NCI-H345 treated with DMSO at 0.1 percent for 48 hours (cell line): ENCODE measurements around the gene TNFRSF18.

Source experiments
- DNase-seq: peaks from one replicate; lab custom pipeline; 2025; ENCODE audit not compliant: unreplicated experiment; lab: John Stamatoyannopoulos, UW

Gene TNFRSF18

DNA sequence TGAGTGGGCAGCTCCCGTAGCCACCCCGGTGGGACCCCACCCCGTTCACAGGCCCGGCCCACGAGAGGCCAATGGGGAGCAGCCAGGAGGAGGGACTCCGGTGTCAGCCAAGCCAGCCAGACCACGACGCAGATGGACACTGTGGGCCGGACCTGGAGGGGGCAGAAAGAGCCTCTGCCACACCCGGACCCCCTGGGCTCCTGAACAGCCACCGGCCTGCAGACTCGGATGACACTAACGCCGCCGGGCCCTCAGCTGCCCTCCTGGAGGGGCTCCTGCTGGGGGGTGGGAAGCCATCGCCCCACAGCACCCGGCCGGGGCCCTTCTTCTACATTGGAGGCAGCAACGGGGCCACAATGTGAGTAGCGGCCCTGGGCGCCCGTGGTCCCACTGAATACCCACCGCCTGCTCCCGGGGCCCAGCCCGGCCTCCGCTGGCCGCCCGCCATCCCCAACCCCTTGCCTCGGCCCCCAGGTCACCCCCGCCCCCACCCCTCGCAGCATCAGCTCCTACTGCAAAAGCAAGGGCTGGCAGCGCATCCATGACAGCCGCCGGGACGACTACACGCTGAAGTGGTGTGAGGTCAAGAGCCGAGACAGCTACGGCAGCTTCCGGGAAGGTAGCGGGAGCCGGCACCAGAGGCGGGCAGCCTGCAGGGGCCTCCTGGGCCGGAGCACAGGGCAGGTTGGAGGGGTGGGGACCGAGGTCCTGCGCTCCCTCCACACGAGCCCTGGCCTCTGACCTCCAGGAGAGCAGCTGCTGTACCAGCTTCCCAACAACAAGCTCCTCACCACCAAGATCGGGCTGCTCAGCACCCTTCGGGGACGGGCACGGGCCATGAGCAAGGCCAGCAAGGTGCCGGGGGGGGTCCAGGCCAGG is 26.2 kb downstream of the TNFRSF18 start:
- DNase-seq = no peak

DNA sequence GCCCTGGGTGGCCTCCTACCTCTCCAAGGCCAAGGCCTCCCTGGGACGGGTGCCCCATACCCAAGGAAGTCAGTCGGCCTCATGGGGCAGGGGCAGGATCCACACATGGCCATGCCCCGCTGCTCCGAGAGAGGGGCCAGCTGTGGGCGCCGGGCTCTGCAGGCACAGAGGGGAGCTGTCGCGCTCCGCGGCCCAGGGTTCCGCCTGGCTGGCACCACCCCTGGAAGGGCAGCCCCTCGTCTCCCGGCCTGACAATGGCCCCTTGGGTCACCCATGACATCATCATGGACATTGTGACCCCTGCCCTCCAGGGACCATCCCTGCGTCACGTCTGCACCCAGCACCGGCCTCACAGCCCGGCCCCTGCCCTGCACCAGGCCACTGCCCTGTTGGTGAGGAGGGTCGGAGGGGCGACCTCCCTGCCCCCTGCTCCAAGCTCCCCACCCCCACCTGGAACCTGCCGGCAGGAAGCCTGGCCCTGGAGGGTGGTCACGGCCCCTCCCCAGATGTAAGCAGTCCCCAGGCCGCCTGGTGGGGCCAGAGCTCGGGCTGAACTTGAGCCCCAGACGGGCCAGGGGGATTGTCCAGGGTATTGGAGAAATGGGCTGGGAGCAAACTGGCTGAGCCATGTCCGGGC is 26.9 kb downstream of the TNFRSF18 start:
- no peak for DNase-seq

DNA sequence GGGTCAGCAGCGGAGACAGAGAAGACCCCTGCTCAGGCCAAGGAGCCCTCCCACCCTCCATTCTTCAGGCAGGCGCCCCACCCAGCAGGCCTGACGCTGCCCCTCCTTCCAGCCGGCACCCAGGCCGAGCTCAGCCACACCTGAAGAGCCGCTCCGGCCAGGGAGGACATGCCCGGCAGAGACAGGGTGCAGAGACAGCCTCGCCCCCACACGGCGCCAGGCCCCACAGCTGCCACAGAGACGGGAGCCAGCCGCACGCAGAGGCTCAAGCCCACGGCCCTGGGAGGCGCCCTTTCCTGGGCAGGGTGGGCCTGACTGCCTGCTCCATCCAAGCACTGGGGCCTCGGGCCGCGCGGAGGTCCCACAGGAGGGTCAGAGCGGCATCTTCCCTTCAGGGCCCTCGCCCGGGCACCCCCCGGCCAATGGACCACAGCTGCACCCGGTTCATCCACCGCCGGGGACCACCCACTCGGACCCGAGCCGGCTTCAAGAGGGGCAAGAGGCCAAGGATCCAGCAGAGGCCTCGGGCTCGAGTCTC is 27.5 kb downstream of the TNFRSF18 start:
- no peak for DNase-seq

DNA sequence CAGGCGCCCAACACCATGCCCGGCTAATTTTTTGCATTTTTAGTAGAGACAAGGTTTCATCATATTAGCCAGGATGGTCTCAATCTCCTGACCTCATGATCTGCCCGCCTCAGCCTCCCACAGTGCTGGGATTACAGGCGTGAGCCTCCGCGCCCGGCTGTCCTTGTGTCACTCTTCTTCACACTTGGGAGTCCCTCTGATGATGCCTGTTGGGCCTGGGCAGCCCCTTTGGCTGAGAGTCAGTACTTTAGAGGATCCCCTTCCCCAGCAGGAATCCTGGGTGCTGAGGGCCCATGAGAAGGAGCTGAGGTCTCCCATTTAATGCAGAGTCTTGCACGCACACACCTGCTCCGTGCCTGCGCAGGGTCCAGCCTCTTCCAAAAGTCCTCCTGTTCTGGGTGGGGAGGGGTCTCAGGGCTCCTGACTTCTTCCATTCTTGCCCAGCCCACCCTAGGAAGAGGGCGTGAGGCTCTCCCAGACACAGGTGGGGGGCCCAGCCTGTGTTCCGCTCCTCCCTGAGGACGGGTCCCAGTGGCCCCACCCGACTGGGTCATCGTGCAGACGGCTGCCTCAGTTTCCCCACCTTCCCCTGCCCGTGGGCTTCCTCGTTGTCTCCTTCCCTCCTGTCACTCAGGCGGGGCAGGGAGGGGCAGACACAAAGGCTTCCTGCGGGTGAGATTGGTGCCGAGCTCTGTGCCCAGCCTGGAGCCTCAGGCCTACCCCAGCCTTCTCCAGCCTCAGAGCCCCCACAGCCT is 28.8 kb downstream of the TNFRSF18 start:
- DNase-seq = no peak

DNA sequence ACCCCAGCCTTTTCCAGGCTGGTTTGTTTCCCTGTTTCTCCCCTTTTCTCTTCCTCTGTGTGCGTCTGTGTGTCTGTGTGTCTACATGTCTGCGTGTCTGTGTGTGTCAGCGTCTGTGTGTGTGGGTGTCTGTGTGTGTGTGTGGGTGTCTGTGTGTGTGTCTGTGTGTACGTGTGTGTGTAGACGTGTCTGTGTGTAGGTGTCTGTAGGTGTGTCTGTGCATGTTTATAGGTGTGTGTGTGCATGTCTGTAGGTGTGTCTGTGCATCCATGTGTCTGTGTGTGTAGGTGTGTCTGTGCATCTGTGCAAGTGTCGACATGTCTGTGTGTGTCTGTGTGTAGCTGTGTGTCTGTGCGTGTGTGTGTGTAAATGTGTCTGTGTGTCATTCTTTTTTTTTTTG is 29.5 kb downstream of the TNFRSF18 start:
- no peak for DNase-seq

DNA sequence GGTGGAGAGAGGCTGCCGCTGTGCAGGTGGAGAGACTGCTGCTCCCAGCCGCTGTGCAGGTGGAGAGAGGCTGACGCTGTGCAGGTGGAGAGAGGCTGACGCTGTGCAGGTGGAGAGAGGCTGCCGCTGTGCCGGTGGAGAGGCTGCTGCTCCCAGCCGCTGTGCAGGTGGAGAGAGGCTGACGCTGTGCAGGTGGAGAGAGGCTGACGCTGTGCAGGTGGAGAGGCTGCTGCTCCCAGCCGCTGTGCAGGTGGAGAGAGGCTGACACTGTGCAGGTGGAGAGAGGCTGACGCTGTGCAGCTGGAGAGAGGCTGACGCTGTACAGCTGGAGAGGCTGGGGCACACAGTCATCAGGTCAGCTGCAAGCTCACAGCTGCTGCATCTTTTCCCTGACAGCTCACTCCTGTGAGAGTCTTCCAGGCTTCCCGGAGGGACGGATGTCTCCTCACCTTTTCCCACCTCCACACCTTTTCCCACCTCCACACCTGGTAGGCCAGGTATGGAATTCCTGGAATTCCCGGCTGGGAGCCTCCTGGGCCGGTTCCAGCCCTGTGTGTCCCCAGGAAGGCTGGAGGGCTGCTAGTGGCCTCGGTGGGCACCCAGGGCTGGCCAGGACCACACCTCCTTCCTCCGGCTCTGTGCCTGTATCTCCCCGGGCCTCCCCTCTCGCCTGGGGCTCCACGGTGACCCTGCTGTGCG is 30.2 kb downstream of the TNFRSF18 start:
- peak; percentile 42 for DNase-seq

DNA sequence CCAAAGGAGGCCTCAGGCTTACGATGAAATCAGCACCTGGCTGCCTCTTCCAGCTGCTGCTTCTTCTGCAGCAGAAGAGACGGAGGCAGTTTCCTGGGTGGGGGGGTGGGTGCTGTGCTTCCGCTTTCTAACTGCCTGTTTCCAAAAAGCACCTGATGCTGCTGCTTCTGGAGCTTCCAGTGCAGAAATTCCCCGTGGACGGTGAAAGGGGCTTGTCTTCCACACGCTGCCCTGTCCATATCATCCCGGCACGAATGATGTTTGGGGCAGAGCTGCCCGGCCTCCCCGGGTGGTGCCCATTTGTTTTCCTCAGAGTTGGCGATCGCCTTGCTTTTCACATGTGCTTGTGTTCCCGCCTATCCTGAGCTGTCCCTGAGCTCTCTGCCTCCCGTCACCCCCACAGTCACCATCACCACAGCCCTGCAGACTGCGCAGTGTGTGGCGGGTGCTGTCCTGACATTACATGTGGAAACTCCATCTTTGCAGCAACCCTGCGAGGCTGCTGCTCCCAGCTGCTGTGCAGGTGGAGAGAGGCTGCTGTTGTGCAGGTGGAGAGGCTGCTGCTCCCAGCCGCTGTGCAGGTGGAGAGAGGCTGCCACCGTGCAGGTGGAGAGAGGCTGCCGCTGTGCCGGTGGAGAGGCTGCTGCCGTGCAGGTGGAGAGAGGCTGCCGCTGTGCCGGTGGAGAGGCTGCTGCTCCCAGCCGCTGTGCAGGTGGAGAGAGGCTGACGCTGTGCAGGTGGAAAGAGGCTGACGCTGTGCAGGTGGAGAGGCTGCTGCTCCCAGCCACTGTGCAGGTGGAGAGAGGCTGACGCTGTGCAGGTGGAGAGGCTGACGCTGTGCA is 30.9 kb downstream of the TNFRSF18 start:
- DNase-seq = peak; percentile 34

DNA sequence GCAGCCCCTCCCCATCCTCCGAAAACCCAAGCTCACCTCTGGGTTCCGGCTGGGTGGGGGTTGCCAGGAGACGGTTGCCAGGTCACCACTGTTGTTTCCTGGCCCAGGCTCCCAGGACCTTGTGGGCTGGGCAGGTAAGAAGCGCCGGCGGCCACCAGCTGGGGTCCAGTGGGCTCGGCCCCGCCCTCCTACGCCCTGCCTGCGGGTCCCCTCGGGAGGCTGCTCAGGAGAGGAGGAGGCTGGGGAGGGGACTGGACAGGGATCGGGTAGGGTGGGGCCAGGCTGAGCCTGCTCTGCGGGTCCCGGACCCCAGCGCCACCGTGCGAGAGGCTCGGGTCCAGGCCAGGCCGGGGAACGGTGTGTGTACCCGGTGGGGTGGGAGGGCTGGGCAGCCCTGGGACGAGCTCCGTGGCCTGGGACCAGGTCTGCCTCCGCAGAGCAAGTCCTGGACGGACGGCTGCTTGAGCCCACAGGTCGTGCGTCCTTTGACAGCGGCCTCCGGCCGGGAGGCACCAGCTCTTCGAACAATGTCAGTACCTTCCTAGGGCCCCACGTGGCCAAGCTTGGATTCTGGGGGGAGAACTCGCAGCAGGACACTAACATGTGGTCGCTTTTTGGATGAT is 32.5 kb downstream of the TNFRSF18 start, which contains the start of gene TTLL10:
Gene TTLL10, plus strand, starts transcription at position 88 of the 623 bp plus-strand sequence. CDS start 5,336 bp downstream, outside the sequence.
- DNase-seq = no peak

DNA sequence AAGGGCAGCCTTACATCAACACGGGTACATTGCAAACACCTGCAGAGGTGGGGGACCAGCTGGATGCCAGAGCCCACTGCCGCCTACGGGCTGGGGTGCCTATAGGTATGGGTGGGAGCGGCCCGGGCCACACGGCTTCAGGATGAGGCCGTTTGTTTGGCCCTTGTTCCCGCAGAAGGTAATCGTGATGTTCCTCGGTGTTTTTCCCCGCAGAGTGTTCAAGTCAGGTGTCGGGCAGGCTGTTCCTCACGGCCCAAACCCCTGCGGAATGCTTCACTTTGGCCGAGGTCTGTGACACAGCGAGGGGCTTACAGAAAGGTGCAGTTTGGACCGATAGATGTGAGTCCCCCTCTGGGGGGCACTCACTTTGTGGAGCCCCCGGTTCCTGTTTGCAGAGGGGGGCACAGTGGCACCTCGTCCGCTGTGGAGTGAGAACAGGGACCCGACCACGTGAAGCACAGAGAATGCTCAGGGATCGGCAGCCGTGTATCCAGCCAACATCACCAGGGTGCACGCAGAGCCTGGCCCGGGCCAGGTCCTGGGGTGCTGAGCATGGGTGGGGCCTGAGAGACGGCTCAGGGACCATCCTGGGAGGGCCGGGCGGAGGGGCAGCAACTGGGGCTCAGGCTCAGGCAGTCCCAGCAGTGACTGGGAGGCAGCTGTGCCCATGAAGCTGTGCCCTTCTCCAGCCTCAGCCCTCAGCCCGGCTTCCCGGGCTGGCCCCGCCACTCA is 33.2 kb downstream of the TNFRSF18 start:
- DNase-seq = no peak

DNA sequence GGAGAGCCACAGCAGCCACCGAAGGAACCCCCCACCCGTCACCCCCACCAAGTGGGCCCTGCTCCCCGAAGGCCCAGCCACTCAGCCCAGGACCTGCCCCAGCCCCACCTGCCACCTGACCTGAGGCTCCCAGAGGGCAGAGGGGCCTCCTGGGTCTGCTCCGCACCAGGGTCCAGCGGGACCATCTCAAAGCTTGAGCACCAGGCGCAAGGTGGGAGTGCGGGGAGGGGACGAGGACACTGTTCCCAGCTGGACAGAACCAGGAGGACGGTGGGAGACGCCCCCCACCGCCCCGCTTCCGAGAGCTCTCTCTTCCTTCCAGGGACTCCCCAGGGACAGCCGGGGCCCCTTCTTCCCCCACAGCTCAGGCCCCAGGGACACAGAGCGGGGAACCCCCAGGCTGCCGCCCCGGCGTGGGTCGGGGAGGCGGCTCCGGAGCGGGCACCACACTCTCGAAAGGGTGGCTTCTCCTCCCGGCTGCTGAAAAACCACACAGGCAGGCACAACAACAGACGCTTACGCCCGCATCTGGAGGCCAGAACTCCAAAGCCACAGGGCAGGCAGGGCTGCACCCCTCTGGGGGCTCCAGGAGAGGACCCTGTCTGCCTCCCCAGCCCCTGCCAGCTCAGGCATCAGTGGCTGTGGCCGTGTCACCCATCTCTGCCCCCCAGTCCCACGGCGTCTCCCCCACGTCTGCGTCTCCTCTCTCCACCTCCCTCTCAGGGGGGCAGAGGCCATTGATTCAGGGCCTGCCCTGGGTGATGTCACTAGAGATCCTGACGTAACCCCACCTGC is 34.6 kb downstream of the TNFRSF18 start:
- no peak for DNase-seq

DNA sequence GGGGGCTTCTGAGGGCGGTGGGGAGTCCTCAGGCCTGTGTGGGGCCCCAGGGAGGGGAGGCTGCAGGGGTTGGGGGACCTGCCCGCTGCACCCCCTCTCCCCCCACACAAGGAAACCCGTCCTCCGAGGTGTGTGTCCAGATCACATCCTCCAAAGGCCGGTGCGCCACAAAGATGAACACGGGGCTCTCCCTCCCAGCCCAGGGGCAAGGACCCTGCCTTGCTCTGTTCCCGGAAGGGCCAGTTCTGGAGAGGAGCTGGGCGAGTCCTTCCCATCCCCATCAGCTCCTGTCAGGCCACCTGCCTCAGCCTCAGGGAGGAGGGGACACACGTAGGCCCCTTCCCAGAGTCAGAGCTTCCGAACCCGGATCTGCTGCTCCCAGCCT is 35.2 kb downstream of the TNFRSF18 start:
- no peak for DNase-seq

DNA sequence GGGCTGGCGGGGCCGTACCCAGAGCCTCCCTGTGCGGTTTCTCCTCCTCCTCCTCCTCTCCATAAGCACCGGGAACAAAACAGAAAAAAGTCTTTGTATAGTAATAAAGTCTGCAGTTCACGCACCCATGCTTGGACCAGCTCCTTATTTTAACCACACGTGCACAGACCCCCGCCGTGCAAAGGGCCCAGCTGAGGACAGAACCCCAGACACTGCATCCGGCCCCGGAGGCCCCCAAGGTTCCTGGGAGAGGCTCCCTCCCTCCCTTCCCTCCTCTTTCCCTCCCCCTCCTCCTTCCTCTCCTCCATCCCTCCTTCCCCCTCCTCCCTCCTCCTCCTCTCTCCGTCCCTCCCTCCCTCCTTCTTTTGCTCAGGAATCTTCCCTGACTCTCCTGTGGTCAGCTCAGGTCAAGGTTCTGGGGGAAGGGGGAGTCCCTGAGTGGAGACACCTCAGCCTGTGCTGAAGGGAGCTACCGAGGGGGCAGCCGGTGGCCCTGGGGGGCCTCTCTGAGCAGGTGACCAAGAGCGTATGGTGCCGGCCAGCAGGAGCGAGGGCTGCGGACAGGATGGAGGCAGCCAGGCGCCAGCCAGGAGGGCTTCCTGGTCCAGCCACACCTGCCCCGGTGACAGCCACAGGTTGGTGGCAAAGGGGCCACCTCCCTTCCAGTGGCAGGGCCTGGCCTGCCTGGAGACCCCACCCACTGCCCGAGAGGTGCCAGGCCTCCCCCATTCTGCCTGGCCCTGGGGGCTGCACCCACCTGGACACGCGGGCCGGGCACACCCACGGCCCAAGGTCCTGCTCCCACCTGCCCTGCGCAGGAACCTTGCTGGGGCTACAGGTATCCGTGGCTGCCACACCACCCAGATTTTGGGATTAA is 35.9 kb downstream of the TNFRSF18 start:
- DNase-seq = no peak

DNA sequence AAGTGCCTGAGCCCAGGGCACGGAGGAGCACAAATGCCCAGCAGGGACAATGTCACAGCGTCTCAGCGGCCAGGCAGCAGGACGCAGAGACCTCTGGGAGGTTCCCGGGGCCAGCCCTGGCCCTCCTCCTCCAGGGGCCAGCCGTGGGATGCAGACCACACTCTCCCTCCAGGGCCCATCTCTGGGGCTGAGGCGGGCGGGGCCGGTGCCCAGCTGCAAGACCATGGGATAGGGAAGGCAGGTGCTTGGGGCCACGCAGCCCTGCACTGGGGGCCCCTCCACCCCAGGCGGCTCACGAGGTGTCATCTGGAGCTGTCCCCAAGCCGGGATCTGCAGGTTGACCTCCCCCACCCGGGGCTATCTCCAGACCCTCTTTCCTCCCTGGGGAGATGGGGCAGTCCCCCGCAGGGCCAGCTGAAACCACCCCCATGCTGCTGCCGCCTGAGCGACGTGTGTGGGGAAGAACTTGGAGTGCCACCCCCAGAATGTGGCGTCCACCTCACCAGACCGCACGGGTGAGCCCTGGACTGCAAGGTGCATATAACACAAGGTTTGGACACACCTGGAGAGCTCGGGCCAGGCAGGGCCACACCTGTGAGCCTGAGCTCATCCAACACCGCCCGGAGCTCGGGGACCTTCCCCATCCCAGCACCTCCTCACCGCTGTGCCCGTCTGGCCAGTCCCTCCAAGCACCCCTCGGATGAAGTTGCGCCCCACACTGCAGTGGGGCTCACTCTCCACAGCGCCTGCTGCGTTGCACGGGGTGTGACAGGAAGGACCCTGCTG is 36.8 kb downstream of the TNFRSF18 start:
- no peak for DNase-seq

DNA sequence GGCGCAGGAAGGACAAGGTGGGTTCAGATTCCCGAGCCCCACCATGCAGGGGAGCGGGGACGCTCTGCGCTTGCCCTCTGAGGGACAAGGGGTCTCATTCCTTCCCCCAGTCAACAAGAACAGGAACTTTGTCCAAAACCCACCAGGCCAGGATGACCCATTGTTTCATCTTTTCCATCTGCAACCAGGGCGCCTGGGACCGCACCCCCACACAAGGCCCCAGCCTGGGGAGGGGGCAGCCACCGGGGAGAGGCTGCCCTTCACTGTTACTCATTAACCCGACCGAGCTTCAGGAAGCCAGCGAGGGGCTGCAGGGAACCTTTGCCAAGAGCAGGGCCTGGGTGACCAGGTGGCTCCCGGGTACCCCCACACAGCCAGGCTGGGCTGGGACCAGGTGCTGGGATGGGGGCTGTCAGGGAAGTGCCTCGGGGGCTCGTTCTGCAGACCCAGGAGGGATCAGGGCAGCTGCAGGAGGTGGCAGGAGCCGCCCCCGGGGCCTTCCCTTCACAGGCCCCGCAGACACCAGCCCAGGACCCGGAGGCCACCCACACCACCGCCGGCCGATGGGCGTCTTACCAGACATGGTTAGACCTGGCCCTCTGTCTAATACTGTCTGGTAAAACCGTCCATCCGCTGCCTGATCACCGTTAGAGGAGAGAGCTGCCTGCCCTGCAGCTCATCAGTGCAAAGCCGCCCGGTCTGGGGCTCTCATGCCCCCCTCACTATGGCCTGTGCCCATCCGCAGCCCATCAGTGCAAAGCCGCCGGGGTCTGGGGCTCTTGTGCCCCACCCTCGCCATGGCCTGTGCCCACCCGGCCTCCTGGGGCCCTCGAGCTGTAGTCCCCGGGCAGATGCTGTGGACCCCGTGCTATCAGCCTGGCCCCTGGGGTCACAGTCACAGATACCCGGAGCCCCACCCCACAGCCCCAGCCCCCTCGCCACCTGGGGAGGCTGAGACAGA is 37.7 kb downstream of the TNFRSF18 start:
- DNase-seq = no peak

DNA sequence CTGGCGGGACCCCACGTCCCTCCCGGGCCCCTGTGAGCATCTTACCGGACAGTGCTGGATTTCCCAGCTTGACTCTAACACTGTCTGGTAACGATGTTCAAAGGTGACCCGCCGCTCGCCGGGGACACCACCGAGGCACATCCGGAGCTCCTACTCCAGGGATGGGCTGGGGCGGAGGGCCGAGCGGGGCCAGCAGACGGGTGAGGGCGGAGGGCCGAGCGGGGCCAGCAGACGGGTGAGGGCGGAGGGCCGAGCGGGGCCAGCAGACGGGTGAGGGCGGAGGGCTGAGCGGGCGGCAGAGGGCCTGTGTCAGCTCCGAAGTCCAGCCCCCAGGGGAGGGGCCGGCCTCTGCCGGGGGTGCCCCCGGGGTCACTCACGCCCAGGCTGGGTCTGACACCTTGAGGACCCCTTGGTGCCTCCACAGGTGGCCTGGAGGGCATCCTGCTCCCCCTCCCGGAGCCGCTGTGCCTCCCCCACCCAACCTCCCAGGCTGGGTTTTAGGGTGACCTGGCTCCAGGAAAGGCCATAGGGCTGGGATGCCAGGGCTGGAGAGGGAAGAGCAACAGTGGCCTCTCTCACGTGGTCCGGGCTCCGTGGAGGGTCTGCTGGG is 38.4 kb downstream of the TNFRSF18 start:
- no peak for DNase-seq
